ENCODE results near the gene ENO3. TPM values are rescaled to one million over a fixed set of nuclear protein-coding genes. Genes with fewer than 3 reads are reported as not detected.

The ENO3 gene
- total RNA-seq, 1 experiment from 2014 or later = not detected

- H3K36me3 ChIP-seq = peaks cover 54% of the 10 kb centered on the region
- no peaks in the 10 kb centered on the region for H3K9me3 ChIP-seq
These were observed 5.6 kb upstream of the ENO3 start for GRCh38 chr17:4945176-4945943.

DNA sequence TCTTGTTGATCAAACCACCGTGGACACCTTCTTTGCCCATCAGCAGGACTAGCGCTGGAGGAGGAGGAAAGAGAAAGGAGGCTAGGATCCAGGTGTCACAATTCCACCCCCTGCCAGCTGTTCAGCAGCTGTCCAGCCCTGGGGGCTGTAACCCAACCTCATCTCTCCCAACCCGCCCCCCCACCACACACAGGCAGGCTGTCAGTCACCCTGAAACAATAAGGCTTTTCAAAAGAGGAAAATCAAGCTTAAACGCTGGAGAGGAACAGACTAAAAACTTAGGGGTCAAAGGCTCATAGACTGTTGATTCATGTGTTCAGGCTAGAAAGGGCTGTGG is 5.0 kb upstream of the ENO3 start:
- Histone ChIP-seq H3K9me3 (no peaks in the 10 kb centered on the region), H3K4me3 (peak overlapping the region; percentile 89), H3K27me3 (no peaks in the 10 kb centered on the region), H3K36me3 (peaks cover 54% of the 10 kb centered on the region)
- DNase-seq = no peak

More at GRCh38 chr17:4945176-4945943, 5.6 kb upstream of the ENO3 start:
- DNase-seq = peak; percentile 91
- peak overlapping the region; percentile 89 for H3K4me3 ChIP-seq
- H3K27me3 ChIP-seq = no peaks in the 10 kb centered on the region

GRCh38 chr17:4946312-4946976 is 4.5 kb upstream of the ENO3 start:
- Histone ChIP-seq H3K27me3 (no peaks in the 10 kb centered on the region), H3K4me3 (peak overlapping the region; percentile 89), H3K36me3 (peaks cover 54% of the 10 kb centered on the region), H3K9me3 (no peaks in the 10 kb centered on the region)
- no peak for DNase-seq

DNA sequence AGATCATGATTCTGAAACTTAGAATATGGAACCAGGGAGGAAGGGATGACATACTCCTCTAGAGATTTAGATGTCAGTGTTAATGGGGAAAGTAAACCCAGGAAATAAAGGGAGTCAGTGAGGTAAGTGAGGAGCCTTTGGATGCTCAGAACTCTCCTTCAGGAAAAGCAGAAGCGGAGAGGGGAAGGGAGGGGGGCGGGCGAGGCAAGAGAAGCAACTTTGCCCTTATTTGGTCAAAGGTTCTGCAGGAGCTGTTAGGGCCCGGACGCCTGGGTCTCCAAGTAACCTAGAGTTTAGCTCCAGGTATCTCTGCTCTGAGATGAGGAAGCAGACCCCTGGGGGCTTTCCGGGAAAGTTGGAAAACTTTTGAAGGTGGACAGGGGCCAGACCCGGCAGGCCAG is 3.9 kb upstream of the ENO3 start:
- peaks cover 51% of the 10 kb centered on the region for H3K36me3 ChIP-seq
- H3K4me3 ChIP-seq = peak overlapping the region; percentile 89
- DNase-seq = no peak
- H3K27me3 ChIP-seq = no peaks in the 10 kb centered on the region
- H3K9me3 ChIP-seq = no peaks in the 10 kb centered on the region

GRCh38 chr17:4947411-4948165 is 3.3 kb upstream of the ENO3 start:
- peaks cover 51% of the 10 kb centered on the region for H3K36me3 ChIP-seq
- H3K27me3 ChIP-seq = no peaks in the 10 kb centered on the region
- peak overlapping the region; percentile 89 for H3K4me3 ChIP-seq
- peak; percentile 55 for DNase-seq
- no peaks in the 10 kb centered on the region for H3K9me3 ChIP-seq

DNA sequence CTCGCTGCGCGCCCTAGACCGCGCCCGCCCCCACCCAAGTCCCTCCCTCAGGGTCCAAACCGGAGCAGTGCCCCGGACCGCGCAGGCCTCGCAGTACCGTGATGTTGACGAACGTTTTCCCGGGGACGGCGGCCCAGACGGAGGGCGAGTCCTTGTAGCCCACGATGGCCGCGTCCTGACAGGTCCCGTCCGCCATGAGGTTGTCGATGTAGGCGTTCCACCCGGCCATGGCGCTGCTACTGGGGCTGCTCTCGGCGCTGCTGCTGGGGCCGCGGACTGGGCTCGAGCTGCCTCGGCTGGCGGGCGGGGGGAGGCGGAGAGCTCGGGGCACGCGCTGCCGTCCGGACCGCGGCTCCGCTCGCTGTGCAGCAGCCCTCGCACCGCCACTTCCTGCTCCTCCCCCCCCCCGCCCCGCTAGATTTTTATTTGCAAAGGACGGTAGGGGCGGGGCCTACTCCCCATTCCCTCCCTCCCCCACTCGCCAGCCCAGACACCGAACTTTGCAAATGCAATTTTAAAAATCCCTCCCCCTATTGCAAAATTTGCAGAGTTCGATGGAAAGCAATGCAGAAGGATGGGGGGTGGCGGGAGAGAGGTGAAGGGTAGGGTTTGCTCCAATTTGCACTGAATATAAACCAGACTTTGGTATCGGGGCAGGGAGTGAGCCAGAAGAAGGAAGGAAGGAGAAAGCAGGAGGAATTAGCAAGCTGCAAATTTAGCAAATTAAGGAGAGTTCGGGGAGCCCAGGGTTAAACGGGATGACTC is 2.6 kb upstream of the ENO3 start, which contains the start of gene PFN1:
PFN1 (minus strand) TSS at position 365 of the 765 bp plus-strand sequence; CDS start at position 229, 136 bp downstream.
- H3K27me3 ChIP-seq = no peaks in the 10 kb centered on the region
- H3K4me3 ChIP-seq = peak within 1 kb of the TSS; percentile 89
- peaks cover 47% of the 10 kb centered on the region for H3K36me3 ChIP-seq
- peak; percentile 85 for DNase-seq
- no peaks in the 10 kb centered on the region for H3K9me3 ChIP-seq

DNA sequence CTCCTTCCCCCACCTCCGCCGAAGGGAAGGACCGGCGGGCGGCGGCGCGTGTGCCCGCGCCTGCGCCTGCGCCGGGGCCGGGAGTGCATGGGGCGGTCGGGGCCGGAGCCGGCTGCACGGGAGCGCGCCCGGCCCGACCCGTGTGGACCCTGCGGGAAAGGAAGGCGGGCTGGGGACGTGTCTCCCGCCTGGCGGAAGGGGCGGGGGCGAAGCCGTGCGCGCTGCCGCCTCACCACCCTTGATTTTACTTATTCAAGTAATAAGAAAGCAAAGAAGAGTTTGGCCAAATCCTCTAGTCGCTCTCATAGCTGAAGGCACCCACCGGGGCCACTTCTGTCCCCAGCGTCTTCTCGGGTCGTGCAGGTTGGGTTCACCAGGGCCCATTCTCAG is 2.0 kb upstream of the ENO3 start:
- DNase-seq = peak; percentile 83
- H3K36me3 ChIP-seq = peaks cover 41% of the 10 kb centered on the region
- H3K4me3 ChIP-seq = peak overlapping the region; percentile 89
- H3K9me3 ChIP-seq = no peaks in the 10 kb centered on the region
- H3K27me3 ChIP-seq = no peaks in the 10 kb centered on the region

DNA sequence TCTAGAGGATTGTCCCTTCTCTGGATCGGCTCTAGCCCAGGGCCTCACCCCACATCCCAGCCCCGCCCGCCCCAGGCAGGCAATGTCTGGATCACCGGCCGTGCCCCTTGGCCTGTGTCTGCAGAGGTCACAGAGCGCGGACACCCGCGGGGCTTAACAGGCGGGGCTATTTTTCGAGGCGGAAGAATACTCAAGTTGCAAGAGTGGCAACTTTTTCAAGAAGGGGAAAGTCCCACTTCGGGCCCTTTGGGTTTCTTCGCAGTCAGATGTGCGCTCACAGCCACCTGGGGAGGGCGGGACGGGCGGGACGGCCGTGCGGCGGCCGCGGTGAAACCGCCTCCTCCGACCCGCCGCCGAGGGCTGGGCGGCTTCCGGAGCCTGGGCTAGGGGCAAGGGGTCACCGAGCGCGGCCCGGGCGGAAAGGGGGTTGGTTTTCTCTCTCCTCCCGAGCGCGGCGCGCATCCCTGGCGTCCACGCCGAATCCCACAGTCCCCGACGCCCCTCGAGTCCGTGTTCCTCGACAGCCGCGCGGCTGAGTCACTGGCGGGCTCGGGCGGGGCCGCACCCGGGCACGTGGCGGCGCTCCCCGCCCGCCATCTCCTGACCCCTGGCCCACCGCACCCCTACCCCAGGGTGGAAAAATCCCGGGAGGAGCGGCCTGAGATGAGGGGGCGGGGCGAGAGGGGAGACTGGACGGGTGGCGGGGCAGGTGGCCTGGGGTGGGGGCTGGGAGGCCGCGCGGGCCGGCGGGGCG is 1.4 kb upstream of the ENO3 start:
- peak; percentile 83 for DNase-seq
- no peaks in the 10 kb centered on the region for H3K9me3 ChIP-seq
- H3K4me3 ChIP-seq = peak overlapping the region; percentile 89
- no peaks in the 10 kb centered on the region for H3K27me3 ChIP-seq
- peaks cover 35% of the 10 kb centered on the region for H3K36me3 ChIP-seq

GRCh38 chr17:4950075-4950745 is 709 bp upstream of the ENO3 start:
- Histone ChIP-seq H3K27me3 (no peaks in the 10 kb centered on the region), H3K4me3 (peak overlapping the region; percentile 89), H3K36me3 (peaks cover 28% of the 10 kb centered on the region), H3K9me3 (no peaks in the 10 kb centered on the region)
- no peak for DNase-seq

DNA sequence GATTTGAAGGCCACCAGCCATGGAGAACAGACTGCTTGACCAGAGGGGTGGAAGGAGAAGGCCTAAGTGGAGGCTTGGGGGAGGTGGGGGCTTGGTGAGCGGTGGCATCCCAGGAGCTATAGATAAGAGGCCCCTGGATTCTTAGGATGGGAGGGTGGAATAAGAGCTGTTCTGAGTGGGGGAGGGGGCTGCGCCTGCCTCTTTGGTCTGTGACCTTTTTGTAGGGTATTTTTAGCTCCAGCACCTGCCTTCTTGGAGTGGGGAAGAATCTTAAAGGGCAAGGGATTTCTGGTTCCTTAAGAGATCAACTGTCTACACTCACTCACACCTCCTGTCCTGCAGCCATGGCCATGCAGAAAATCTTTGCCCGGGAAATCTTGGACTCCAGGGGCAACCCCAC is 567 bp downstream of the ENO3 start:
- Histone ChIP-seq H3K4me3 (no peak overlapping the region), H3K27me3 (no peaks in the 10 kb centered on the region), H3K36me3 (peaks cover 15% of the 10 kb centered on the region), H3K9me3 (no peaks in the 10 kb centered on the region)
- DNase-seq = no peak

GRCh38 chr17:4953451-4953961 is 2.6 kb downstream of the ENO3 start:
- Histone ChIP-seq H3K27me3 (no peaks in the 10 kb centered on the region), H3K36me3 (no peaks in the 10 kb centered on the region), H3K4me3 (no peak overlapping the region; the same call in 1 of the 2 replicates), H3K9me3 (no peaks in the 10 kb centered on the region)
- DNase-seq = peak; percentile 92

DNA sequence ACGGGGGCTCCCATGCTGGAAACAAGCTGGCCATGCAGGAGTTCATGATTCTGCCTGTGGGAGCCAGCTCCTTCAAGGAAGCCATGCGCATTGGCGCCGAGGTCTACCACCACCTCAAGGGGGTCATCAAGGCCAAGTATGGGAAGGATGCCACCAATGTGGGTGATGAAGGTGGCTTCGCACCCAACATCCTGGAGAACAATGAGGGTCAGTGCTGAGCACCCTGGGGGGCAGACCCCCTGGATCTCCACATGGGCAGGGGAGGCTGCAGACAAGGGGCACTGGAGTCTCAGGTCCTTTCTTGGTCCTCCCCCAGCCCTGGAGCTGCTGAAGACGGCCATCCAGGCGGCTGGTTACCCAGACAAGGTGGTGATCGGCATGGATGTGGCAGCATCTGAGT is 4.2 kb downstream of the ENO3 start:
- no peak for DNase-seq
- no peaks in the 10 kb centered on the region for H3K27me3 ChIP-seq
- no peak overlapping the region for H3K4me3 ChIP-seq
- H3K9me3 ChIP-seq = no peaks in the 10 kb centered on the region
- H3K36me3 ChIP-seq = no peaks in the 10 kb centered on the region

DNA sequence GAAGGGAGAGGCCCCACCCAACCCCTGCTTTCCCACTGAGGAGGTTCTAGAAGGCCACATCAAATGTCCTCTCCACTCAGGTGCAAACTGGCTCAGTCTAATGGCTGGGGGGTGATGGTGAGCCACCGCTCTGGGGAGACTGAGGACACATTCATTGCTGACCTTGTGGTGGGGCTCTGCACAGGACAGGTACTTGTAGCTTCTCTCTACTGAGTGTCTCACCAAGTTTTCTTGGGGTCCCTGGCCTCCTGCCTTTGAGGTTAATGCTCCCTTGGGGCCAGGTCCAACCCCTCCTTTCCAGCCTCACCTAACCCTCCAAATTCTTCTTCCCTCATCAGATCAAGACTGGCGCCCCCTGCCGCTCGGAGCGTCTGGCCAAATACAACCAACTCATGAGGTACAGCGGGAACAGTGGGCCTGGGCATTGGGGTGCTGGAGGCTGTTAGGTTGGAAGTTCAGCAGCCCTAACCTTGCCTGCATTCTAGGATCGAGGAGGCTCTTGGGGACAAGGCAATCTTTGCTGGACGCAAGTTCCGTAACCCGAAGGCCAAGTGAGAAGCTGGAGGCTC is 5.7 kb downstream of the ENO3 start:
- H3K4me3 ChIP-seq = no peak overlapping the region
- H3K9me3 ChIP-seq = no peaks in the 10 kb centered on the region
- DNase-seq = no peak
- H3K36me3 ChIP-seq = no peaks in the 10 kb centered on the region
- H3K27me3 ChIP-seq = no peaks in the 10 kb centered on the region

GRCh38 chr17:4958102-4958501 is 7.2 kb downstream of the ENO3 start:
- H3K36me3 ChIP-seq = no peaks in the 10 kb centered on the region
- DNase-seq = no peak
- H3K9me3 ChIP-seq = no peaks in the 10 kb centered on the region
- H3K27me3 ChIP-seq = no peaks in the 10 kb centered on the region
- no peak overlapping the region for H3K4me3 ChIP-seq

Data from MG63 (cell line).